ENCODE data around the gene ARHGEF12. TPM values are rescaled to one million over a fixed set of nuclear protein-coding genes. Genes with fewer than 3 reads are reported as not detected.

Gene ARHGEF12
- polyA plus RNA-seq, 1 experiment: 16.9 TPM

DNA sequence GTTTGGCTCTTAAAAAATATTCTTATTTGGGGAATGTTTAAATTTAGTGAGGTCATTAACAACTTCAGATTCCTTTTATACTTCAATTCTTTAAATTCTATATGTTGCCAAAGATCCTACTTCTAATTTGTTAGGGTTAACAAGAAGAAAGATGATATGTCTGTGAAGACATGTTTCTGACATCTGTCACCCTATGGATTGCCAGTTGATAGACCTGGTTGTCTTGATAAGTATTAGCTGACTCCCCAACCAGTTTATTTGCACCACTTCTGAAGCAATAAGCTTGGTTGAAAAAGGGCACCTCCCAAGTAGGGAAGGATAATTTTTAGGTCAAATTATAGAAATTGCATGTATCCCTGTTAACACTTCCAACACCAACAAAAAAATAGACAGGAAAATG is 29.3 kb downstream of the ARHGEF12 start:
- CTCF ChIA-PET: interaction anchor here (0.7 to 1.1 kb wide), 2 partner anchors 15 to 20 kb away, joined by 3 read pairs; no protein-coding TSS in a partner anchor
- H3K4me3 ChIP-seq (ENCODE audit: low read depth, low read length): no peak overlapping the region
- no peak for DNase-seq (ENCODE audit: low read depth)
- no peak for TF ChIP-seq CTCF (IDR thresholded peaks at IDR 0.05; ENCODE audit: insufficient read depth, low read depth, low read length)
- no peaks in the 10 kb centered on the region for H3K36me3 ChIP-seq (ENCODE audit: control insufficient read depth, insufficient read depth, low read length)
- POLR2A ChIA-PET: no interaction called here
- H3K27me3 ChIP-seq (ENCODE audit: control insufficient read depth, insufficient read depth, low read length): no peaks in the 10 kb centered on the region

DNA sequence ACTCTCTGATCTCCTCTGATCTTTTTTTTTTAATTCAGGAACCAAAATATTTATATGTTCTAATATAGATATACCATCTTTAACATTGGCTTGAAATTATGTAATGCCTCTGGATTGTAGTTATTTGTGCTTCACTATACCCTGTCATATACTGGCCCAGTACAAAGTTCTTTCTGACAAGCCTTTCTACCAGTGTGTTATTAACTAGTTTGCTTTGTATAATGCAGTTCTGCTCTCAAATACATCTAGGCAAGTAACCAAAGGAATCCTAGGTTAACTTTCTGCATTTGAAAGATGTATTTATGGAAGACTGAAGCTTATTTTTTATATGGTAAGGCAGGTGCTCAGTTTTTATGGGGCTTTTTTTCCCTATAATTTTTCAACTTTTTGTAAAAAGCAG is 36.1 kb downstream of the ARHGEF12 start:
- TF ChIP-seq CTCF (IDR thresholded peaks at IDR 0.05; ENCODE audit: insufficient read depth, low read depth, low read length): no peak
- CTCF ChIA-PET: no interaction called here
- no peak for DNase-seq (ENCODE audit: low read depth)
- Histone ChIP-seq H3K36me3 (ENCODE audit: control insufficient read depth, insufficient read depth, low read length) (no peaks in the 10 kb centered on the region; the same call in 1 of the 2 replicates), H3K27me3 (ENCODE audit: control insufficient read depth, insufficient read depth, low read length) (no peaks in the 10 kb centered on the region), H3K4me3 (ENCODE audit: low read depth, low read length) (no peak overlapping the region)
- POLR2A ChIA-PET: no interaction called here

GRCh38 chr11:120375076-120375475 is 38.9 kb downstream of the ARHGEF12 start:
- CTCF ChIA-PET: interaction anchor here (0.9 to 1.3 kb wide), 2 partner anchors 13 to 26 kb away, joined by 3 to 4 read pairs; no protein-coding TSS in a partner anchor
- POLR2A ChIA-PET: no interaction called here
- Histone ChIP-seq H3K36me3 (ENCODE audit: control insufficient read depth, insufficient read depth, low read length) (no peaks in the 10 kb centered on the region; the same call in 1 of the 2 replicates), H3K4me3 (ENCODE audit: low read depth, low read length) (no peak overlapping the region), H3K27me3 (ENCODE audit: control insufficient read depth, insufficient read depth, low read length) (no peaks in the 10 kb centered on the region)
- TF ChIP-seq CTCF (IDR thresholded peaks at IDR 0.05; ENCODE audit: insufficient read depth, low read depth, low read length): no peak
- DNase-seq (ENCODE audit: low read depth): no peak

DNA sequence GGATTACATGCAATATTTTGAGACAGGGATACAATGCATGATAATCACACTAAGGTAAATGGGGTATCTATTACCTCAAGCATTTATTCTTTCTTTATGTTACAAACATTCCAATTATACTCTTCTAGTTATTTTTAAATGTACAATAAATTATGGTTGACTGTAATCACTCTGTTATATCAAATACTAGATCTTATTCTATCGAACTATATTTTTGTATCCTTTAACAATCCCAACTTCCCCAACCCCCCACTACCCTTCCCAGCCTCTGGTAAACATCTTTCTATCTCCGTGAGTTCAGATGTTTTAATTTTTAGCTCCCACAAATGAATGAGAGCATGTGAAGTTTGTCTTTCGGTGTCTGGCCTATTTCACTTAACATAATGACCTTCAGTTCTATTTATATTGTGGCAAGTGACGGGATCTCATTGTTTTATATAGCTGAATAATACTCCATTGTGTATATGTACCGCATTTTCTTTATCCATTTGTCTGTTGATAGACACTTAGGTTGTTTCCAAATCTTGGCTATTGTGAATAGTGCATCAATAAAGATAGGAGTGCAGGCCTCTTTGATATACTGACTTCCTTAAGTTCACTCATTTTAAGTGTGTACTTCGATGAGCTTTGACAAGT is 40.5 kb downstream of the ARHGEF12 start:
- Histone ChIP-seq H3K27me3 (ENCODE audit: control insufficient read depth, insufficient read depth, low read length) (no peaks in the 10 kb centered on the region), H3K36me3 (ENCODE audit: control insufficient read depth, insufficient read depth, low read length) (no peaks in the 10 kb centered on the region; the same call in 1 of the 2 replicates), H3K4me3 (ENCODE audit: low read depth, low read length) (no peak overlapping the region)
- ChIA-PET POLR2A (no interaction called here), CTCF (interaction anchor here (0.7 kb wide), 1 partner anchor 681 kb away, joined by 3 read pairs; no protein-coding TSS in a partner anchor)
- TF ChIP-seq CTCF (IDR thresholded peaks at IDR 0.05; ENCODE audit: insufficient read depth, low read depth, low read length): no peak
- DNase-seq (ENCODE audit: low read depth): no peak

GRCh38 chr11:120378474-120378873 is 42.3 kb downstream of the ARHGEF12 start:
- CTCF ChIA-PET: no interaction called here
- POLR2A ChIA-PET: no interaction called here
- no peak overlapping the region for H3K4me3 ChIP-seq (ENCODE audit: low read depth, low read length)
- TF ChIP-seq CTCF (IDR thresholded peaks at IDR 0.05; ENCODE audit: insufficient read depth, low read depth, low read length): no peak
- DNase-seq (ENCODE audit: low read depth): no peak
- no peaks in the 10 kb centered on the region; the same call in 1 of the 2 replicates for H3K36me3 ChIP-seq (ENCODE audit: control insufficient read depth, insufficient read depth, low read length)
- H3K27me3 ChIP-seq (ENCODE audit: control insufficient read depth, insufficient read depth, low read length): no peaks in the 10 kb centered on the region

Measured in BJ (cell line).